SK-N-SH (cell line): Measurements from ENCODE around the gene OR10S1. TPM values are rescaled to one million over a fixed set of nuclear protein-coding genes. Genes with fewer than 3 reads are reported as not detected.

Experiments
- CTCF ChIA-PET: fragments of 300-600, 350-600 bp; formaldehyde crosslinking; extraction: SDS; loops from one replicate; lab custom pipeline; 2021; lab: Yijun Ruan, JAX
- POLR2A ChIA-PET: fragments of 350-600 bp; sonication (Branson Sonifier 250); formaldehyde crosslinking; extraction: SDS; loops from one replicate; lab custom pipeline; 2020; ENCODE audit warnings: antibody characterized with exemption, inconsistent platforms; lab: Yijun Ruan, JAX
- DNase-seq: peaks from one replicate; pipeline ENCODE4 v3.0.0; 2012
- H2AFZ ChIP-seq: fragments of 200-600 bp; sonication (generic); 2 replicates; pipeline ENCODE4 v1.8.1; 2016; ENCODE audit warnings: antibody characterized with exemption, mild to moderate bottlenecking, low read depth
- H3F3A ChIP-seq: fragments of 200-600 bp; sonication (generic); replicated peaks from 2 replicates; pipeline ENCODE3; 2016; ENCODE audit warnings: antibody characterized with exemption, mild to moderate bottlenecking; ENCODE audit not compliant: insufficient read depth
- H3K27ac ChIP-seq, 2 experiments: fragments of 200-500 bp in 1 of 2; fragments of 200-600 bp in 1 of 2; sonication (Bioruptor generic) in 1 of 2; sonication (generic), shearing (Covaris generic) in 1 of 2; 2 replicates each; pipeline versions ENCODE4 v1.5.1 to v1.6.1; 2014 to 2016; ENCODE audit warnings: low read depth in 2 of 2, inconsistent platforms in 1 of 2, low read length in 1 of 2, mild to moderate bottlenecking in 1 of 2, mixed read lengths in 1 of 2
- H3K27me3 ChIP-seq: fragments of 200-600 bp; sonication (generic), shearing (Covaris generic); 2 replicates; pipeline ENCODE4 v1.6.1; 2016; ENCODE audit warnings: mixed run types; ENCODE audit not compliant: insufficient read depth
- H3K36me3 ChIP-seq, 2 experiments: fragments of 200-500 bp in 1 of 2; fragments of 200-600 bp in 1 of 2; sonication (Bioruptor generic) in 1 of 2; sonication (generic) in 1 of 2; replicated peaks in 1 of 2; 2 replicates each; pipeline versions ENCODE3 to v1.5.1; 2014 to 2016; ENCODE audit warnings: low read length in 1 of 2, mild to moderate bottlenecking in 1 of 2; ENCODE audit not compliant: insufficient read depth in 2 of 2, control insufficient read depth in 1 of 2
- H3K4me1 ChIP-seq, 2 experiments: fragments of 200-500 bp in 1 of 2; fragments of 200-600 bp in 1 of 2; sonication (Bioruptor generic) in 1 of 2; sonication (generic), shearing (Covaris generic) in 1 of 2; 2 replicates each; pipeline versions ENCODE4 v1.5.1 to v1.6.1; 2014 to 2016; ENCODE audit warnings: low read depth in 1 of 2, low read length in 1 of 2, mixed run types in 1 of 2; ENCODE audit not compliant: insufficient read depth in 2 of 2, control insufficient read depth in 1 of 2
- H3K4me2 ChIP-seq: fragments of 200-600 bp; sonication (generic), shearing (Covaris generic); 2 replicates; pipeline ENCODE4 v1.6.1; 2017; ENCODE audit warnings: mixed run types
- H3K4me3 ChIP-seq, 2 experiments: fragments of 200-500 bp in 1 of 2; fragments of 200-600 bp in 1 of 2; sonication (Bioruptor generic) in 1 of 2; sonication (generic), shearing (Covaris generic) in 1 of 2; 2 replicates each; pipeline versions ENCODE4 v1.5.1 to v1.8.1; 2014 to 2016; ENCODE audit warnings: low read depth in 2 of 2, inconsistent platforms in 1 of 2, low read length in 1 of 2, mild to moderate bottlenecking in 1 of 2, mixed read lengths in 1 of 2, moderate library complexity in 1 of 2
- H3K79me2 ChIP-seq: fragments of 200-600 bp; sonication (generic); 2 replicates; pipeline ENCODE4 v1.8.1; 2017; ENCODE audit warnings: mild to moderate bottlenecking; ENCODE audit not compliant: insufficient read depth
- H3K9ac ChIP-seq: fragments of 200-600 bp; sonication (generic); 2 replicates; pipeline ENCODE4 v1.6.1; 2017; ENCODE audit warnings: mixed run types
- H3K9me2 ChIP-seq: fragments of 200-600 bp; sonication (generic); 2 replicates; pipeline ENCODE4 v1.6.1; 2017; ENCODE audit warnings: mixed run types
- H3K9me3 ChIP-seq: fragments of 200-600 bp; sonication (generic); 2 replicates; pipeline ENCODE4 v1.6.1; 2017; ENCODE audit warnings: mixed run types, mild to moderate bottlenecking, moderate library complexity
- H4K20me1 ChIP-seq: fragments of 200-600 bp; sonication (generic); 2 replicates; pipeline ENCODE4 v1.6.1; 2017; ENCODE audit warnings: mild to moderate bottlenecking, mixed run types; ENCODE audit not compliant: insufficient read depth
- CHD2 ChIP-seq: fragments of 150-350 bp; IDR thresholded peaks from 2 replicates; pipeline ENCODE4 v1.6.1; 2018; ENCODE audit warnings: low read length; ENCODE audit not compliant: partially characterized antibody
- CTCF ChIP-seq: fragments of 200-600 bp; sonication (generic); IDR thresholded peaks from 2 replicates; pipeline ENCODE4 v1.6.1; 2017; ENCODE audit warnings: antibody characterized with exemption, mild to moderate bottlenecking, moderate library complexity
- ELF1 ChIP-seq: IDR thresholded peaks from 2 replicates; pipeline ENCODE4 v1.4.0; 2012
- EP300 ChIP-seq, 2 experiments: IDR thresholded peaks; 2 replicates each; pipeline versions ENCODE4 v1.4.0 to v1.6.1; 2012; ENCODE audit warnings: borderline replicate concordance in 1 of 2, low read depth in 1 of 2, low read length in 1 of 2
- EZH2phosphoT487 ChIP-seq: fragments of 200-600 bp; sonication (generic); IDR thresholded peaks from 2 replicates; pipeline ENCODE4 v1.6.1; 2017; ENCODE audit warnings: low read depth, mixed run types, mild to moderate bottlenecking, antibody characterized with exemption, moderate library complexity, borderline replicate concordance
- MXI1 ChIP-seq: IDR thresholded peaks from 2 replicates; pipeline ENCODE4 v1.6.1; 2012; ENCODE audit warnings: mild to moderate bottlenecking, low read depth, low read length, improper control_type of control experiment
- NFIC ChIP-seq: IDR thresholded peaks from 2 replicates; pipeline ENCODE4 v1.4.0; 2012; ENCODE audit warnings: borderline replicate concordance
- NRF1 ChIP-seq: IDR thresholded peaks from 2 replicates; pipeline ENCODE4 v1.6.1; 2012; ENCODE audit warnings: low read depth, mild to moderate bottlenecking, low read length
- PBX3 ChIP-seq: IDR thresholded peaks from 2 replicates; pipeline ENCODE4; 2012
- POLR2AphosphoS5 ChIP-seq: IDR thresholded peaks from 2 replicates; pipeline ENCODE4 v1.6.1; 2012; ENCODE audit warnings: low read depth, low read length
- RCOR1 ChIP-seq: fragments of 150-350 bp; IDR thresholded peaks from 2 replicates; pipeline ENCODE4 v1.6.1; 2017; ENCODE audit warnings: antibody characterized with exemption, low read length
- REST ChIP-seq: IDR thresholded peaks from 2 replicates; pipeline ENCODE4 v1.6.1; 2012; ENCODE audit warnings: mild to moderate bottlenecking, low read depth, low read length, moderate library complexity
- RXRA ChIP-seq: IDR thresholded peaks from 2 replicates; pipeline ENCODE4 v1.4.0; 2012; ENCODE audit warnings: low read depth, mild to moderate bottlenecking, borderline replicate concordance
- SIN3A ChIP-seq: IDR thresholded peaks from 2 replicates; pipeline ENCODE4 v1.6.1; 2012; ENCODE audit warnings: low read depth, mild to moderate bottlenecking, low read length, moderate library complexity, borderline replicate concordance
- SMC3 ChIP-seq: IDR thresholded peaks from 2 replicates; pipeline ENCODE4 v1.6.1; 2012; ENCODE audit warnings: low read depth, low read length, improper control_type of control experiment
- TAF1 ChIP-seq: IDR thresholded peaks from 2 replicates; pipeline ENCODE4 v1.6.1; 2012; ENCODE audit warnings: low read depth, mild to moderate bottlenecking, low read length, moderate library complexity, borderline replicate concordance
- TCF12 ChIP-seq: IDR thresholded peaks from 2 replicates; pipeline ENCODE4 v1.4.0; 2012
- YY1 ChIP-seq: IDR thresholded peaks from 2 replicates; pipeline ENCODE4 v1.4.0; 2012; ENCODE audit warnings: low read depth, mild to moderate bottlenecking
- ZBTB33 ChIP-seq: IDR thresholded peaks from 2 replicates; pipeline ENCODE4 v1.4.0; 2012; ENCODE audit warnings: low read depth, borderline replicate concordance
- WGBS: methylation state at CpG from one replicate; pipeline ENCODE4 v1.1.6; 2017; ENCODE audit warnings: low lambda C conversion rate; 5-methylcytosine and 5-hydroxymethylcytosine counted together
- polyA plus RNA-seq, 3 experiments: library from polyadenylated mRNA; depleted of rRNA; stranded (reverse); fragments of >200 nt; gene quantifications; 2 replicates each; pipeline ENCODE4 v1.2.3, GENCODE V29; 2012

The OR10S1 gene
- polyA plus RNA-seq, 1 of the 3 experiments (the other 2 are of a cell fraction) = not detected

- Histone ChIP-seq H3F3A (peaks cover 4% of the 10 kb centered on the region), H4K20me1 (no peaks in the 10 kb centered on the region), H3K27me3 (no peaks in the 10 kb centered on the region; the same call in 1 of the 2 replicates), H3K9me2 (no peaks in the 10 kb centered on the region), H3K9me3 (no peaks in the 10 kb centered on the region; the same call in 1 of the 2 replicates), H3K4me3 (no peak overlapping the region), H3K27ac (no peak overlapping the region), H3K4me2 (no peak overlapping the region), H3K36me3 (no peaks in the 10 kb centered on the region), H2AFZ (no peak overlapping the region), H3K9ac (no peak overlapping the region), H3K4me1 (no peaks in the 10 kb centered on the region), H3K79me2 (no peaks in the 10 kb centered on the region)
- WGBS = 0% methylated on average over 2 of the region's 5 CpGs
- TF ChIP-seq SIN3A = no peak
- TF ChIP-seq RXRA = no peak
- no peak for TF ChIP-seq EZH2phosphoT487
- no peak for TF ChIP-seq RCOR1
- POLR2A ChIA-PET = no interaction called here
- DNase-seq = no peak
- CTCF ChIA-PET = no interaction called here
Observed at GRCh38 chr11:123979311-123979710, 1.7 kb upstream of the OR10S1 start.

- 60% methylated on average over 14 of the region's 18 CpGs for WGBS
- no peak overlapping the region for H3K9ac ChIP-seq
- H3K9me2 ChIP-seq = no peaks in the 10 kb centered on the region
- H3K27me3 ChIP-seq = no peaks in the 10 kb centered on the region; the same call in 1 of the 2 replicates
- H3K9me3 ChIP-seq = no peaks in the 10 kb centered on the region
- ChIA-PET POLR2A (no interaction called here), CTCF (no interaction called here)
- no peaks in the 10 kb centered on the region for H3K79me2 ChIP-seq
- H3K4me2 ChIP-seq = no peak overlapping the region
- no peak for DNase-seq
- no peaks in the 10 kb centered on the region for H4K20me1 ChIP-seq
- H3K4me3 ChIP-seq = no peak overlapping the region
- no peak overlapping the region for H2AFZ ChIP-seq
- H3F3A ChIP-seq = peaks cover 8% of the 10 kb centered on the region
- H3K27ac ChIP-seq = no peak overlapping the region
- H3K4me1 ChIP-seq = no peaks in the 10 kb centered on the region
- H3K36me3 ChIP-seq = no peaks in the 10 kb centered on the region
- TF ChIP-seq ZBTB33 (no peak), ELF1 (no peak), MXI1 (no peak), REST (no peak), YY1 (no peak), POLR2AphosphoS5 (no peak), NFIC (no peak), TAF1 (no peak), SMC3 (no peak), PBX3 (no peak), CHD2 (no peak), EP300 (IDR thresholded peaks at IDR 0.05; ENCODE audit: borderline replicate concordance in 1 of 2, low read depth in 1 of 2, low read length in 1 of 2) (no peak), CTCF (no peak), NRF1 (no peak), TCF12 (no peak)
Observed at GRCh38 chr11:123976770-123977560, 616 bp downstream of the OR10S1 start.
